Activated CD4-positive, alpha-beta memory T cell treated with anti-CD3 and anti-CD28 coated beads for 36 hours (primary cell): ENCODE measurements around the gene ZNF45. TPM values are rescaled to one million over a fixed set of nuclear protein-coding genes. Genes with fewer than 3 reads are reported as not detected.

Experiments used
- total RNA-seq, 2 experiments: library from RNA; stranded (reverse); gene quantifications; one replicate each; pipeline ENCODE4 v1.2.3, GENCODE V29; 2021

Gene ZNF45
- total RNA-seq, 2 experiments from 2014 or later = 7.7 to 9.6 TPM

Other genes starting within 250 kb of the ZNF45 start
- gene IRGC, start 219.2 kb downstream of the ZNF45 start, total RNA-seq = not detected
- 10 to 100 TPM; 58.2 to 58.3 TPM for gene SMG9, start 180.3 kb downstream of the ZNF45 start, total RNA-seq
- 100 to 1,000 TPM; 120 to 130 TPM for gene KCNN4, start 154.3 kb downstream of the ZNF45 start, total RNA-seq
- gene LYPD5, start 132.8 kb downstream of the ZNF45 start, total RNA-seq = 1 to 10 TPM in 1 of 2 experiments, under 1 TPM in 1; 0.62 to 1.2 TPM
- gene ZNF283, start 108.0 kb downstream of the ZNF45 start, total RNA-seq = 1 to 10 TPM; 5.2 to 8.1 TPM
- gene ZNF404, start 51.3 kb downstream of the ZNF45 start, total RNA-seq = 1 to 10 TPM in 1 of 2 experiments, under 1 TPM in 1; 0.61 to 1.4 TPM
- gene ZNF221, start 15.9 kb upstream of the ZNF45 start, total RNA-seq = 1 to 10 TPM in 1 of 2 experiments, under 1 TPM in 1; 0.73 to 1.0 TPM
- 1 to 10 TPM; 2.9 to 4.5 TPM for gene ZNF155, start 48.9 kb upstream of the ZNF45 start, total RNA-seq
- gene ZNF230, start 67.7 kb upstream of the ZNF45 start, total RNA-seq = 1 to 10 TPM; 3.8 TPM
- under 1 TPM; 0.88 to 0.94 TPM for gene ZNF222, start 90.1 kb upstream of the ZNF45 start, total RNA-seq
- under 1 TPM; 0.55 to 0.73 TPM for gene ZNF223, start 116.8 kb upstream of the ZNF45 start, total RNA-seq
- 1 to 10 TPM; 1.1 to 1.4 TPM for gene ZNF284, start 136.9 kb upstream of the ZNF45 start, total RNA-seq
- gene ZNF224, start 159.1 kb upstream of the ZNF45 start, total RNA-seq = 10 to 100 TPM; 12.8 to 14.0 TPM
- gene ZNF225, start 178.1 kb upstream of the ZNF45 start, total RNA-seq = 1 to 10 TPM; 2.5 to 2.9 TPM
- 1 to 10 TPM; 7.3 to 8.7 TPM for gene ZNF234, start 206.3 kb upstream of the ZNF45 start, total RNA-seq
- gene ZNF226, start 229.8 kb upstream of the ZNF45 start, total RNA-seq = 10 to 100 TPM; 10.6 to 10.7 TPM